Iris pigment epithelial cell (primary cell): ENCODE measurements around the gene ARFGEF3.

Experiments used
- DNase-seq: peaks from one replicate; pipeline ENCODE4 v3.0.0-alpha.2; 2011; ENCODE audit warnings: low read depth

ARFGEF3 gene

GRCh38 chr6:138242987-138243592 lies 81.4 kb downstream of the ARFGEF3 start:
- no peak for DNase-seq

GRCh38 chr6:138245751-138246150 lies 84.0 kb downstream of the ARFGEF3 start:
- no peak for DNase-seq

GRCh38 chr6:138246650-138247440 lies 85.1 kb downstream of the ARFGEF3 start:
- DNase-seq = no peak

- DNase-seq = no peak
Measured at GRCh38 chr6:138248011-138248410, 86.3 kb downstream of the ARFGEF3 start.

GRCh38 chr6:138248878-138249277 lies 87.1 kb downstream of the ARFGEF3 start:
- no peak for DNase-seq

- DNase-seq = no peak
Measured at GRCh38 chr6:138250053-138250452, 88.3 kb downstream of the ARFGEF3 start.

- DNase-seq = peak; percentile 38
Measured at GRCh38 chr6:138250513-138251247, 88.9 kb downstream of the ARFGEF3 start.

GRCh38 chr6:138253731-138254130 lies 92.0 kb downstream of the ARFGEF3 start:
- DNase-seq = no peak

- DNase-seq = no peak
Measured at GRCh38 chr6:138255443-138255842, 93.7 kb downstream of the ARFGEF3 start.

GRCh38 chr6:138257638-138258040 lies 95.9 kb downstream of the ARFGEF3 start:
- no peak for DNase-seq

GRCh38 chr6:138258197-138258596 lies 96.5 kb downstream of the ARFGEF3 start:
- no peak for DNase-seq

GRCh38 chr6:138258991-138259390 lies 97.3 kb downstream of the ARFGEF3 start:
- DNase-seq = no peak

GRCh38 chr6:138261116-138261780 lies 99.5 kb downstream of the ARFGEF3 start:
- no peak for DNase-seq

- DNase-seq = no peak
Measured at GRCh38 chr6:138263963-138264362, 102.2 kb downstream of the ARFGEF3 start.

GRCh38 chr6:138264372-138264880 lies 102.7 kb downstream of the ARFGEF3 start:
- DNase-seq = no peak

GRCh38 chr6:138266095-138266494 lies 104.4 kb downstream of the ARFGEF3 start:
- DNase-seq = no peak

GRCh38 chr6:138267971-138268895 lies 106.5 kb downstream of the ARFGEF3 start:
- DNase-seq = no peak

- no peak for DNase-seq
Measured at GRCh38 chr6:138271451-138271850, 109.7 kb downstream of the ARFGEF3 start.

- DNase-seq = peak; percentile 57
Measured at GRCh38 chr6:138272533-138273315, 111.0 kb downstream of the ARFGEF3 start.

GRCh38 chr6:138275976-138276375 lies 114.2 kb downstream of the ARFGEF3 start:
- no peak for DNase-seq
